PFSK-1 (cell line): Measurements from ENCODE around the gene GLA. TPM values are rescaled to one million over a fixed set of nuclear protein-coding genes. Genes with fewer than 3 reads are reported as not detected.

Source experiments
- FOXP2 ChIP-seq: optimal IDR thresholded peaks from 2 replicates; pipeline ENCODE3; 2011; ENCODE audit warnings: borderline replicate concordance, control low read depth, inconsistent platforms; ENCODE audit not compliant: insufficient read depth; ENCODE audit errors: extremely low read length, extremely low read depth
- POLR2AphosphoS5 ChIP-seq: IDR thresholded peaks from 2 replicates; pipeline ENCODE4 v1.6.1; 2012; ENCODE audit warnings: low read depth, mild to moderate bottlenecking, control low read depth, low read length, moderate library complexity
- SIN3A ChIP-seq: IDR thresholded peaks from 2 replicates; pipeline ENCODE4 v1.6.1; 2012; ENCODE audit warnings: mild to moderate bottlenecking, low read length, moderate library complexity, borderline replicate concordance; ENCODE audit not compliant: insufficient read depth
- TAF1 ChIP-seq: IDR thresholded peaks from 2 replicates; pipeline ENCODE4 v1.6.1; 2012; ENCODE audit warnings: low read length, control low read depth, borderline replicate concordance; ENCODE audit not compliant: insufficient read depth
- polyA plus RNA-seq: library from polyadenylated mRNA; unstranded; fragments of >200 nt; gene quantifications from one replicate; pipeline ENCODE4 v1.2.1, GENCODE V29; 2012; ENCODE audit warnings: low read depth, missing spikeins; ENCODE audit not compliant: insufficient read length
- TF ChIP-seq, protein P1 (sequence below), 2 experiments: IDR thresholded peaks; 2 replicates each; pipeline versions ENCODE4 v1.6.1 to v1.8.0; 2011 to 2012; ENCODE audit warnings: low read depth in 2 of 2, low read length in 2 of 2, control low read depth in 1 of 2, inconsistent platforms in 1 of 2, mild to moderate bottlenecking in 1 of 2, moderate library complexity in 1 of 2; ENCODE audit not compliant: insufficient read depth in 1 of 2

Gene GLA
- 28.9 TPM for polyA plus RNA-seq

DNA sequence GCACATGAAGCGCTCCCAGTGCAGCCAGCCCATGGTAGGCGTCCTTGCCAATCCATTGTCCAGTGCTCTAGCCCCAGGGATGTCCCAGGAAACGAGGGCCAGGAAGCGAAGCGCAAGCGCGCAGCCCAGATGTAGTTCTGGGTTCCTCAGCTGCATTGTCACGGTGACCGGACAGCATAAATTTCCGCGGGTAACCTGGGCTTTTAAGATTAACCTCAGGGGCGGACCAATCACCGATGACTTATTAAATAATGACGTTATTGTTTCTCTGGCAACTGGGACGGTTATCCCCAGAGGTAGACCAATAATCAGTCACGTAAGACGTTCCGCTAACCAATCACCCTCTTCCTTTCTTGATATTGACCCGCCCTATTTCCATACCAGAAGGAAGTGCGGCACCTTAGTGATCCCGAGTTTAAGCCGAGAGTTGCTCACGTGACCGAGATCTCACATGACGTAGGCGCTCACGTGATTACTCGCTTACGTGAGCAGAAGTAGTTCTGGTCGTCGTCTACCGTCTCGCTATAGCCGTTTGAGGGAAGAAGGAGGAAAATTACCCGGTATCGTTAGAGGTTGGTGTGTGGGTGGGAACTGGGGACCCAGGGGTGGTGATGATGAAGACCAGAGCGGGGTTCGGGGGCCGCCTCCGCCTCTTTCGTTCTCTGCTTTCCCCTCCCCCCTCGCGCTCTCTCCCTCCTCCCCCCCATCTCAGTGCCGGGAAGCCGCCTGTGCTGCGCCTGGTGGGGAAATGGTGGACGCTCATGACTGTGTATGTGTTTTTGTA is at the start of gene GLA, which contains the start of gene HNRNPH2:
TSS of gene GLA (minus strand) at position 178 of the 784 bp plus-strand sequence. CDS start at position 156, 22 bp downstream.
TSS of gene HNRNPH2 (plus strand) at position 475 of the 784 bp plus-strand sequence. CDS start 3,767 bp downstream, outside the sequence.
- TF ChIP-seq, protein P1, sequence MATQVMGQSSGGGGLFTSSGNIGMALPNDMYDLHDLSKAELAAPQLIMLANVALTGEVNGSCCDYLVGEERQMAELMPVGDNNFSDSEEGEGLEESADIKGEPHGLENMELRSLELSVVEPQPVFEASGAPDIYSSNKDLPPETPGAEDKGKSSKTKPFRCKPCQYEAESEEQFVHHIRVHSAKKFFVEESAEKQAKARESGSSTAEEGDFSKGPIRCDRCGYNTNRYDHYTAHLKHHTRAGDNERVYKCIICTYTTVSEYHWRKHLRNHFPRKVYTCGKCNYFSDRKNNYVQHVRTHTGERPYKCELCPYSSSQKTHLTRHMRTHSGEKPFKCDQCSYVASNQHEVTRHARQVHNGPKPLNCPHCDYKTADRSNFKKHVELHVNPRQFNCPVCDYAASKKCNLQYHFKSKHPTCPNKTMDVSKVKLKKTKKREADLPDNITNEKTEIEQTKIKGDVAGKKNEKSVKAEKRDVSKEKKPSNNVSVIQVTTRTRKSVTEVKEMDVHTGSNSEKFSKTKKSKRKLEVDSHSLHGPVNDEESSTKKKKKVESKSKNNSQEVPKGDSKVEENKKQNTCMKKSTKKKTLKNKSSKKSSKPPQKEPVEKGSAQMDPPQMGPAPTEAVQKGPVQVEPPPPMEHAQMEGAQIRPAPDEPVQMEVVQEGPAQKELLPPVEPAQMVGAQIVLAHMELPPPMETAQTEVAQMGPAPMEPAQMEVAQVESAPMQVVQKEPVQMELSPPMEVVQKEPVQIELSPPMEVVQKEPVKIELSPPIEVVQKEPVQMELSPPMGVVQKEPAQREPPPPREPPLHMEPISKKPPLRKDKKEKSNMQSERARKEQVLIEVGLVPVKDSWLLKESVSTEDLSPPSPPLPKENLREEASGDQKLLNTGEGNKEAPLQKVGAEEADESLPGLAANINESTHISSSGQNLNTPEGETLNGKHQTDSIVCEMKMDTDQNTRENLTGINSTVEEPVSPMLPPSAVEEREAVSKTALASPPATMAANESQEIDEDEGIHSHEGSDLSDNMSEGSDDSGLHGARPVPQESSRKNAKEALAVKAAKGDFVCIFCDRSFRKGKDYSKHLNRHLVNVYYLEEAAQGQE (IDR thresholded peaks at IDR 0.05; ENCODE audit: insufficient read depth in 1 of 2, low read depth in 2 of 2, low read length in 2 of 2), result no peak; a peak in 1 of 4 replicates
- TF ChIP-seq FOXP2, result no peak
- TF ChIP-seq TAF1, result peak; percentile 74; the same call in 1 of the 2 replicates
- TF ChIP-seq POLR2AphosphoS5, result peak; percentile 82
- TF ChIP-seq SIN3A, result peak; percentile 85; the same call in 1 of the 2 replicates

DNA sequence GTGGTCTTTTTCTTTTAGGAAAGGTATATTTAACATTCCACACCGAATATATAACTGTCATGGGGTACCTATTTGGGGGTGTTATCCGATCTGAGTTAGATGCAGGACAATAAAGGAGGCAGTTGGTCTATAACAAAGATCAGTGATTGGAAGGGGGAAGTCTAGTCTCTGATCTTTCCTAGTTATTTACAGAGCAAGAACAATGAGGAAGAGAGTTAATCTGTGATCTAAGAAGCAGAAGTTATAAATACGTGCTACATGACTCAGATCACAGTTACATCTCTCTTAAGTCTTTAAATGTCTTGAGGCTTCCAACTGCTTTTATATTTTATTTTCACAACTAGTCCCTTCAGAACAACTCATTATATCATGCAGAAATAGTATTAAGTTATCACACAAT is 44.3 kb upstream of the GLA start:
- TF ChIP-seq FOXP2 (no peak), POLR2AphosphoS5 (no peak), TAF1 (no peak), SIN3A (no peak)
- TF ChIP-seq, protein P1 (IDR thresholded peaks at IDR 0.05; ENCODE audit: insufficient read depth in 1 of 2, low read depth in 2 of 2, low read length in 2 of 2), result no peak

DNA sequence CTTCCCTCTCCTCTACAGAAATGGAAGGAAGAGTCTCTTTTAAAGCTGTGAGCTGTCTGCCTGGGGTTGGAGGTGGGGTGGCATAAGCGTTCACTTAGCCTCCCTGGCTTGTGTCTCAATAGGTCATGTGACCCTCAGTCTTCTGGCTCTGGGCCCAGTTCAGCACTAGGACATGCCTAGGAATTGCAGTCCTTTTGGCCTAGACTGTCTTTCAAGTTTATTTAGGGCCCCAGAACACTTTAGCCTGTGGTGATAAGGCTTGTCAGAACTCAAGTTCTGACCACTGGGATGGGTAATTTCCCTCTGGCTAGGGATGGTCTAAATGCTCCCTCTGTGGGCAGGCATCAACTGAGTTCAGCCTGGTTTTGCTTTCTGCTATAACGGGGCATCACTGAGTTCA is 43.2 kb upstream of the GLA start:
- TF ChIP-seq POLR2AphosphoS5, result no peak

DNA sequence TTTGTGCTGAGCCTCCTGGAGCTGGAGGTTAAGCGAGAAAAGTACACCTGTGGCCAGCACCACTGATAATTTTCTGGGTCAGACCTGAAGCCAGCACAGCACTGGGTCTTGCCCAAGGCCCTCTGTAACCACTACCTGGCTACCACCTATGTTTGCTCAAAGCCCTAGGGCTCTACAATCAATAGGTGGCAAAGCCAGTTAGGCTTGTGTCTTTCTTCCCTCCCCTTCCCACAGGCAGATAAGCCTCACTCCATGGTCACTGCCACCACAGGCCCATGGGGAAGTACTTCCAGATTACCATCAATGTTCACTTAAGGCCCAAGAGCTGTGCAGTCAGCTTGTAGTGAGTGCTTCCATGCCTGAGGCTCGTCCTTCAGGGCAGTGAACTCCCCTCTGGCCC is 42.4 kb upstream of the GLA start:
- no peak for TF ChIP-seq FOXP2
- no peak for TF ChIP-seq TAF1
- TF ChIP-seq, protein P1 (IDR thresholded peaks at IDR 0.05; ENCODE audit: insufficient read depth in 1 of 2, low read depth in 2 of 2, low read length in 2 of 2), result no peak
- no peak for TF ChIP-seq SIN3A
- TF ChIP-seq POLR2AphosphoS5, result no peak

DNA sequence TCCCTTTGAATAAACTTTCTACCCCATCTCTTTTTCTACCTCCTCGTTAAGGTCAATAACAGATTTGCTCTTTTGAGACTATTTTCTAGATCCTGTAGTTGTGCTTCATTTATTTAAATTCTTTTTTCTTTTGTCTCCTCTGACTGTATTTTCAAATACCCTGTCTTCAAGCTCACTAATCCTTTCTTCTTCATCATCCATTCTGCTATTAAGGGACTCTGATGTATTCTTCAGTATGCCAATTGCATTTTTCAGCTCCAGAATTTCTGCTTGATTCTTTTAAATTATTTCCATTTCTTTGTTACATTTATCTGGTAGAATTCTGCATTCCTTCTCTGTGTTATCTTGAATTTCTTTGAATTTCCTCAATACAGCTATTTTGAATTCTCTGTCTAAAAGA is 41.6 kb upstream of the GLA start:
- TF ChIP-seq TAF1 (no peak), SIN3A (no peak), POLR2AphosphoS5 (no peak), FOXP2 (no peak)
- TF ChIP-seq, protein P1 (IDR thresholded peaks at IDR 0.05; ENCODE audit: insufficient read depth in 1 of 2, low read depth in 2 of 2, low read length in 2 of 2), result no peak
